ENCODE data around the gene ALCAM.

Gene ALCAM

DNA sequence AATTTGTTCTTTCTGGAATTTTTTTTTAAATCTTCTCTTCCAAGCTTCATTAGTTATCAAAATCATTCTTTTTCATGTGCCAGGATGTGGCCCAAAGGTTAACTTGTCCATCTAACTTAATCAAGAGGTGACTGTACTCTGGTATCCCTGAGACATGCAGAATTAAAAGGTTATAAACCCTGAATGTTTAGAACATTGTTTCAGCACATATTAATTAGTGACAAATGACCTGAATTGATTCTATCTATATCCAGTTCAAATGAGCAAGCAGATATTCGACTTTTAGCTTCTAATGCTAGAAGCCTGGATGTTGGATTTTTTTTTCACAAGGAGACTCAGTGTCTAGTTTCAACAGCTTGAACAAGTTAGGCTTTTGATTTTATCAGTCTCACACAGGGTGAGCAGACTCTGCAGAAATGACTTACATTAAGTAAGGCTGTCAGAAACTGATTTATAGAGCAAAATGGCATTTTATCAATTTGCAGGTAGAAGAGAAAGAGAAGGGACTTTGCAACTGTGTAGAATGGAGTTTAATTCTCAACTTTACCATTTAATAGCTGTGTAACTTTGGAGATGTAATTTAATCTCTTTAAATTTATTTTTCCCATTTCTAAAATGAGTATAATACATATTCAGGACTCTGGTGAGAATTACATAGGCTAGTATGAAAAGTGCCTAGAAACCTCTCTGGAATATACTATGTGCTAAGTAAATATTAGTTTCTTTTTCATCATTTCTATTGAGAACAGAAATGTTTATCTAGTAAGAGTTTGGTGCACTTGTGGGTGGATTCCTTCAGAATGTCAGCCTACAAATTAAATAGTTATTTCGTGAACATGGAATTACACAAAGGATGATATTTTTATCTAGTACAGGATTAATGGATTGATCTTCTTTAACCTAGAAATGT lies 100.0 kb downstream of the ALCAM start:
- Histone ChIP-seq H3K27ac (ENCODE audit: low read length) (no peak overlapping the region), H3K36me3 (ENCODE audit: control insufficient read depth in 1 of 2, insufficient read depth in 2 of 2, low read length in 2 of 2) (no peaks in the 10 kb centered on the region), H3K9me3 (ENCODE audit: control insufficient read depth in 1 of 2, low read length in 2 of 2) (no peaks in the 10 kb centered on the region), H3K4me1 (ENCODE audit: control insufficient read depth in 1 of 2, insufficient read depth in 2 of 2, low read length in 2 of 2) (no peaks in the 10 kb centered on the region), H3K27me3 (ENCODE audit: low read depth, low read length) (no peaks in the 10 kb centered on the region), H3K4me3 (ENCODE audit: low read depth in 1 of 2, low read length in 2 of 2) (no peak overlapping the region)

DNA sequence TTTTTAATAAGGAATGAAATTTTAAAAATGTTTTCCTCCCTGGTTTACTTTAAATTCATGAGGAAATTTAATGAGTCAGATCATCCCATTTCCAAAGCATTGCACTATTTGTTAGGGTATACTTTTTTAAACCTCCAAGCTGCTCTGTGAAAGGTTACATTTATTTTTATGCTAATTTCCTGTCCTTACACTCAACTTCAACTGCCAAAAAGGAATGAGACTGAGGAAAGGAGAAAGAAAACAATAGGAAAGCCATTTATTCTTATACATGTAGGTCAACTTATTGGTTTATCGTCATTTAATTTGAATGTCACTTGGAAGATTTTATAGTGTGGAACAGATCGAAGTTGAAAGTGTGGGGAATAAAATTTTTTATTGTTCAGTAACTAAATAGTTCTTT lies 104.1 kb downstream of the ALCAM start:
- Histone ChIP-seq H3K4me1 (ENCODE audit: control insufficient read depth in 1 of 2, insufficient read depth in 2 of 2, low read length in 2 of 2) (no peaks in the 10 kb centered on the region), H3K36me3 (ENCODE audit: control insufficient read depth in 1 of 2, insufficient read depth in 2 of 2, low read length in 2 of 2) (no peaks in the 10 kb centered on the region), H3K27ac (ENCODE audit: low read length) (no peak overlapping the region), H3K27me3 (ENCODE audit: low read depth, low read length) (no peaks in the 10 kb centered on the region), H3K9me3 (ENCODE audit: control insufficient read depth in 1 of 2, low read length in 2 of 2) (no peaks in the 10 kb centered on the region), H3K4me3 (ENCODE audit: low read depth in 1 of 2, low read length in 2 of 2) (no peak overlapping the region)

DNA sequence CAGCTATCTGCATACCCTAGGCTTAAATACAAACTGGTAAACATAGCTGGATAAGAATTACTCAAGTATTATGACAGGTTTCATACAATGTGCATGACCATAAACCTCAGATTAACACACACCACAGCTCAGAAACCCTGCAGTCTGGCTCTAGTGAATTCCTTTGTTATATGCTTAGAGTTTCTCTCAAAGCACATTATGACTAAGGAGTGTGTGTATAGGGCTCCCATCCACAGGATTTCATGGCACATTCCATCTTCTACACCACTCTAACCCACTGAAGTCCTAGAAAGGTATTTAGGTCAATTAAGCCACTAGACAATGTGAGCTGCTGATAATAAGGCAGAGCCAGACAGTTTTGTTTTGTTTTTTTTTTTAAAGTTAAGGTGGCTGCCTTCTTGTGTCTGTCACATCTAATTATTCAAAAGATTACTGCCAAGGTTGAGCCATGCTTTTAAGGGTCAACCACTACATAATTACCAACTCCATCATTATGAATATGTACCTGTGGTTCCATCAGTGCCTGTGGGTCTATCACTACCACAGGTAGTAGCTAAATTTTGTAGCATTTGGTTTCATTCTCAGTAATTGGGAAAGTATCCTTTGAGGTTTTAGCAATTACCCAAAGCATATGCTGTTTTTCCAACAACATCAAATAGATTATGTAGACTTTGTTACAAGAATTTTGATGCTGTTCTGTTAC lies 107.0 kb downstream of the ALCAM start:
- H3K27me3 ChIP-seq (ENCODE audit: low read depth, low read length) = no peaks in the 10 kb centered on the region
- H3K27ac ChIP-seq (ENCODE audit: low read length) = no peak overlapping the region
- no peaks in the 10 kb centered on the region for H3K36me3 ChIP-seq (ENCODE audit: control insufficient read depth in 1 of 2, insufficient read depth in 2 of 2, low read length in 2 of 2)
- H3K4me3 ChIP-seq (ENCODE audit: low read depth in 1 of 2, low read length in 2 of 2) = no peak overlapping the region
- no peaks in the 10 kb centered on the region for H3K4me1 ChIP-seq (ENCODE audit: control insufficient read depth in 1 of 2, insufficient read depth in 2 of 2, low read length in 2 of 2)
- peaks cover 0 to 3% of the 10 kb centered on the region in 2 donors for H3K9me3 ChIP-seq (ENCODE audit: control insufficient read depth in 1 of 2, low read length in 2 of 2)

DNA sequence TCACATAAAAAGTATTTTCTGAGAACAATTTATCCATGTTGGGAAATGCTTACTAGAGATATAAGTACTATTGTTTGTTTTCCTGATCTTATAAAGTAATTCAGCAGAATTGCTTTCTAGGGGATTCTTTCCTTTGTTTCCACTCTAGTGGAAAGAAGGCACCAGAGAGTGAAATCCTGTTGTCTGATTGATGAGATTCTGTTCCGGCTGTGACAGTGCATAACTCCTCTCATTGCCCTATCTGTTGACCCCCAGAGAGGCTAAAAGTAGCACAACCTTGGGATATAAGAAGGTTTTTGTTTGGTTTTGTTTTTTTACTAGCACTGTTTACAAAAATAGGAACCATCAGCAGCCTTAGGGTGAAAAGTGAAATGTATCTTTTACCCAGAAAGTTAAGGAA lies 114.1 kb downstream of the ALCAM start:
- Histone ChIP-seq H3K36me3 (ENCODE audit: control insufficient read depth in 1 of 2, insufficient read depth in 2 of 2, low read length in 2 of 2) (no peaks in the 10 kb centered on the region), H3K27me3 (ENCODE audit: low read depth, low read length) (no peaks in the 10 kb centered on the region), H3K4me1 (ENCODE audit: control insufficient read depth in 1 of 2, insufficient read depth in 2 of 2, low read length in 2 of 2) (no peaks in the 10 kb centered on the region), H3K27ac (ENCODE audit: low read length) (no peak overlapping the region), H3K4me3 (ENCODE audit: low read depth in 1 of 2, low read length in 2 of 2) (no peak overlapping the region), H3K9me3 (ENCODE audit: control insufficient read depth in 1 of 2, low read length in 2 of 2) (peaks cover 0 to 3% of the 10 kb centered on the region in 2 donors)

DNA sequence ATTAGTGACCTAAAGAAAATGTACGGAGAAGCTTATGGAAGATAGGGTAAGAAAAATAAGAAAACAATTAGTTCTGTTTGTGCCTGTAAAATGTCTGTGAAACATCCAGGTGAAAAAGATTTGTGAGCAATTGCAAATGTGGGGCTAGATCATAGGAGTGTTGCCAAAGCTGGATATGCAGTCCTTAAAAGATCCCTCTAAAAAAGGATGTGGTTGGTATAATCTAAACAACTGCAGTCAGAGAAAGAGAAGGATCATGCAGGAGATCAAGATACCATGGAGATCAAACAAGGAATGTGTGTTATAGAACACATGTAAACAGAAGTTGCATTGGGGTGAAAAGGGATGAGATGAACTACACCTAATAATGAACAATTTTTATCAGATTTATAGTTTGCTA lies 116.8 kb downstream of the ALCAM start:
- Histone ChIP-seq H3K4me3 (ENCODE audit: low read depth in 1 of 2, low read length in 2 of 2) (no peak overlapping the region), H3K27ac (ENCODE audit: low read length) (no peak overlapping the region)

DNA sequence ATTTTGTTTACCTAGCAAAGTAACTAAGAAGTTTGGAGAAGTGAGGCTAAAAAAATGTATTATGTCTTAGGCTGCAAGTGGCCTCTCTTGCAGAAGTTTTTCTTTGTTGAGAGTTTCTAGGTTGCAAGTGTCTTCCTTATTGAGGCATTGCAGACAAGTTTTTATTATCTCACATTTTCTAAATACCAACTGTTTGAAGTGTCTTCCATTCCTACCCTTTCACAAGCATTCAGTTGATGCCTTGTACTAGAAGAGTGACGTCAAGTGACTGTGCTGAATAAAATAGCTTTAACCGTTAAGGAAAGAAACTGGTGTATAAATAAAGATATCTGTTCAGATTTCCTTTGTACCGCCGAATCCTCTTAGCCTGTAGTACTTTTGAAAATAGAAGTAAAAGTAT lies 123.3 kb downstream of the ALCAM start:
- Histone ChIP-seq H3K27me3 (ENCODE audit: low read depth, low read length) (no peaks in the 10 kb centered on the region), H3K9me3 (ENCODE audit: control insufficient read depth in 1 of 2, low read length in 2 of 2) (no peaks in the 10 kb centered on the region), H3K4me3 (ENCODE audit: low read depth in 1 of 2, low read length in 2 of 2) (no peak overlapping the region), H3K4me1 (ENCODE audit: control insufficient read depth in 1 of 2, insufficient read depth in 2 of 2, low read length in 2 of 2) (no peaks in the 10 kb centered on the region), H3K27ac (ENCODE audit: low read length) (no peak overlapping the region), H3K36me3 (ENCODE audit: control insufficient read depth in 1 of 2, insufficient read depth in 2 of 2, low read length in 2 of 2) (no peaks in the 10 kb centered on the region)

More for the DNA sequence above, 116.8 kb downstream of the ALCAM start:
- no peaks in the 10 kb centered on the region for H3K9me3 ChIP-seq (ENCODE audit: control insufficient read depth in 1 of 2, low read length in 2 of 2)
- no peaks in the 10 kb centered on the region for H3K27me3 ChIP-seq (ENCODE audit: low read depth, low read length)
- H3K36me3 ChIP-seq (ENCODE audit: control insufficient read depth in 1 of 2, insufficient read depth in 2 of 2, low read length in 2 of 2) = no peaks in the 10 kb centered on the region
- no peaks in the 10 kb centered on the region for H3K4me1 ChIP-seq (ENCODE audit: control insufficient read depth in 1 of 2, insufficient read depth in 2 of 2, low read length in 2 of 2)

DNA sequence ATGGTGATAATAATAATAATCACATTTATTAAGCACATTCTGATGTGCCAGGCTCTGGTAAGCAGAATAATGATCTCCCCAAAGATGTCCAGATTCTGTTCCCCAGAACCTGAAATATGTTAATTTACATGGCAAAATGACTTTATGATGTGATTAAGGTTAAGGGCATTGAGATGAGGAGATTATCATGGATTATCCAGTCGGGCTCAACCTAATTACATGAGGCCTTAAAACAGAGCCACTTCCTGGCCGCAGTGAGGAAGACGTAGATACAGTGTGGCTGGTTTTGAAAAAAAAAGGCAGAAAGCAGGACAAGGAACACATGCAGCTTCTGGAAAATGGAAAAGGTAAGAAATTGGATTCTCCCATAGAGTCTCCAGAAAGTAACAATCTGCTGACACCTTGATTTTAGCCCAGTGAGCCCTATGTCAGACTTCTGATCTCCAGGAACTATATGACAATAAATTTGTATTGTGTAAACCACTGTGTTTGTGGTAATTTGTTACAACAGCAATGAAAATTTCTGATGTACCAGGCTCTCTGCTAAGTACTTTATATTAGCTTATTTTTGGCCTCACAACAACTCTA lies 126.7 kb downstream of the ALCAM start:
- H3K36me3 ChIP-seq (ENCODE audit: control insufficient read depth in 1 of 2, insufficient read depth in 2 of 2, low read length in 2 of 2) = no peaks in the 10 kb centered on the region
- no peaks in the 10 kb centered on the region for H3K9me3 ChIP-seq (ENCODE audit: control insufficient read depth in 1 of 2, low read length in 2 of 2)
- H3K4me1 ChIP-seq (ENCODE audit: control insufficient read depth in 1 of 2, insufficient read depth in 2 of 2, low read length in 2 of 2) = no peaks in the 10 kb centered on the region
- no peaks in the 10 kb centered on the region for H3K27me3 ChIP-seq (ENCODE audit: low read depth, low read length)
- H3K4me3 ChIP-seq (ENCODE audit: low read depth in 1 of 2, low read length in 2 of 2) = no peak overlapping the region
- no peak overlapping the region for H3K27ac ChIP-seq (ENCODE audit: low read length)

DNA sequence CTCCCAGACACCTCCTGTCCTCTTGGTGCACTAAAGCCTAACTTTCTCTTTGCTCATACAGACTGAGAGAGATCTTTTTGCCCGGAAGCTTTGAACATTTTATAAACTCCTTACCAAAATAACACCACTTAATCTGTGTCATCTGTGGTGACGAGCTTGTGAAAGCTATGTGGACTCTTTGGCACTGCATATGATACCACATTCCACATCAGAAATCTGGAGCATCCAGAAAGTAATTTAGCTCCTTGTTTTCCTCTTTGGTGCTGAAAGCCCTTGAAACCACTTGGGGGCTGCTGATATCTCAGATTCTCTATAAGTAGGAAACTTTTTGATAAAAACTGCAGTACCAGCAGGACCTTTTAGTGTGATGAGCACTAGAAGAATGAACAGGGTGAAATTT lies 128.3 kb downstream of the ALCAM start:
- H3K36me3 ChIP-seq (ENCODE audit: control insufficient read depth in 1 of 2, insufficient read depth in 2 of 2, low read length in 2 of 2) = no peaks in the 10 kb centered on the region
- H3K27ac ChIP-seq (ENCODE audit: low read length) = no peak overlapping the region
- H3K27me3 ChIP-seq (ENCODE audit: low read depth, low read length) = no peaks in the 10 kb centered on the region
- H3K9me3 ChIP-seq (ENCODE audit: control insufficient read depth in 1 of 2, low read length in 2 of 2) = no peaks in the 10 kb centered on the region
- no peak overlapping the region for H3K4me3 ChIP-seq (ENCODE audit: low read depth in 1 of 2, low read length in 2 of 2)
- H3K4me1 ChIP-seq (ENCODE audit: control insufficient read depth in 1 of 2, insufficient read depth in 2 of 2, low read length in 2 of 2) = no peaks in the 10 kb centered on the region

DNA sequence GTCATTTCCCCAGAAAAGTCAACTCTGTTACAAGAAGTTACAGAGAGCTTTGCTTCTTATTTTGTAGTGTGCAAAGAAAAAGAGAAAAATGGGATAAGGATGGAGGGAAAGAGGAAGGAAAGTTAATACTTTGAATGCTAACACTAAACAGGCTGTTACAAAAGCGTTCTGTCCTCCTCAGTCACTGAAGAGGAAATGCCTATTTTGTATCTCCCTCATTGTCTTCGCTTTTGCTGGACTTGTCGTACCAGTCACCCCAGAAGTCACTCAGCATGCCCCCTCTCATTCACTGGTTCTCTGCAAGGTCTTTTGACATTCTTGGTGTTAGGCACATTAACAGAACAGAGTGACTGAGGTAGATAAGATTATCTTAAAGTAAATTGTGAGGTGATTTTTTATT lies 129.6 kb downstream of the ALCAM start:
- no peaks in the 10 kb centered on the region for H3K27me3 ChIP-seq (ENCODE audit: low read depth, low read length)
- no peaks in the 10 kb centered on the region for H3K9me3 ChIP-seq (ENCODE audit: control insufficient read depth in 1 of 2, low read length in 2 of 2)
- no peak overlapping the region for H3K4me3 ChIP-seq (ENCODE audit: low read depth in 1 of 2, low read length in 2 of 2)
- H3K36me3 ChIP-seq (ENCODE audit: control insufficient read depth in 1 of 2, insufficient read depth in 2 of 2, low read length in 2 of 2) = no peaks in the 10 kb centered on the region
- no peak overlapping the region for H3K27ac ChIP-seq (ENCODE audit: low read length)
- H3K4me1 ChIP-seq (ENCODE audit: control insufficient read depth in 1 of 2, insufficient read depth in 2 of 2, low read length in 2 of 2) = no peaks in the 10 kb centered on the region

DNA sequence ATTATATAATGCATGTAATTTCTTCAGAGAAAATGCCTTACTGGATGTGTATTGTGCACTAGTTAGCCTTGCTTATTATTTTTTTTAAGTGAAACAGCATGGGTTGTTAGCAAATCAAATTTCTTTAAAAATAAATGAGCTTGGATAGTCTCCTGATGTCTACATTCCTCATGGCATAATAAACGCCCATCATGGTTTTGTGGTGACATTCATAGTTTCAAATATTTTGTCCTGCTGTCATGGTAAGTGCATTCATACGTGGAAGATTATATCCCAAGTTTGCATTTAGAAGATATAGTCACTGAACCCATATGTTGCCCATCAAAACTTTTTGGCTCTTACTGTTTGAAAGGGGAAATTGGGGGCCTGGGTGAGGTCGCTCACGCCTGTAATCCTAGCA lies 130.7 kb downstream of the ALCAM start:
- Histone ChIP-seq H3K9me3 (ENCODE audit: control insufficient read depth in 1 of 2, low read length in 2 of 2) (no peaks in the 10 kb centered on the region), H3K27me3 (ENCODE audit: low read depth, low read length) (no peaks in the 10 kb centered on the region), H3K4me3 (ENCODE audit: low read depth in 1 of 2, low read length in 2 of 2) (no peak overlapping the region), H3K36me3 (ENCODE audit: control insufficient read depth in 1 of 2, insufficient read depth in 2 of 2, low read length in 2 of 2) (no peaks in the 10 kb centered on the region), H3K4me1 (ENCODE audit: control insufficient read depth in 1 of 2, insufficient read depth in 2 of 2, low read length in 2 of 2) (no peaks in the 10 kb centered on the region), H3K27ac (ENCODE audit: low read length) (no peak overlapping the region)

DNA sequence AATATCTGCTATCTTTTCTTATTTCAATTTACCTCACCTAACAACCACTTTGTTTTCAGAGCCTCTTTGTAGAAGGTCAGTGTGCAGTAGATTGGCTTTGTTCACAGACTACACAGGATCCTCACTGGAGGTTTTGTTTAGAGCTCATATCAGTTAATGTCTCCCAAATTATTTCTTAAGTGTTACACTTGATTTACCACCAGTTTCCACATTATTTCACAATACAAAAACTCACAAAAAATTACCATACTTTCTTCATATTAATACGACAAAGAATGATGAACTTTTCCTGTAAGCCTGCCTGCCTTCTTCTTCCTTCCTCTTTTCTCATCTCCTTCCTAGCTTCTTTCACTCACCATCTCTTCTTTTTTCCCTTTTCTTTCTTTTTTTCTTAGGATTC lies 133.3 kb downstream of the ALCAM start:
- Histone ChIP-seq H3K27me3 (ENCODE audit: low read depth, low read length) (no peaks in the 10 kb centered on the region), H3K4me3 (ENCODE audit: low read depth in 1 of 2, low read length in 2 of 2) (no peak overlapping the region), H3K9me3 (ENCODE audit: control insufficient read depth in 1 of 2, low read length in 2 of 2) (no peaks in the 10 kb centered on the region), H3K27ac (ENCODE audit: low read length) (no peak overlapping the region), H3K4me1 (ENCODE audit: control insufficient read depth in 1 of 2, insufficient read depth in 2 of 2, low read length in 2 of 2) (no peaks in the 10 kb centered on the region), H3K36me3 (ENCODE audit: control insufficient read depth in 1 of 2, insufficient read depth in 2 of 2, low read length in 2 of 2) (no peaks in the 10 kb centered on the region)

Measured in muscle layer of duodenum (tissue), 2 donors.